ENCODE data around the gene MICAL3. TPM values are rescaled to one million over a fixed set of nuclear protein-coding genes. Genes with fewer than 3 reads are reported as not detected.

MICAL3 gene
- total and polyA plus RNA-seq, 9 of the 15 experiments (the other 6 are each of a cell fraction or from before 2014, with no cell fraction given): 0.53 to 32.1 (median 12.3) TPM

- TF ChIP-seq ZMIZ1 (IDR thresholded peaks at IDR 0.05; ENCODE audit: low read depth in 2 of 2, low read length in 2 of 2): no peak
- no peak for TF ChIP-seq DDX20 (tag; IDR thresholded peaks at IDR 0.05; ENCODE audit: low read depth)
- TF ChIP-seq CREM (IDR thresholded peaks at IDR 0.05; ENCODE audit: low read depth): no peak
- TF ChIP-seq FOXJ2 (tag; IDR thresholded peaks at IDR 0.05): no peak
Observed at GRCh38 chr22:17804331-17805080, 219.9 kb downstream of the MICAL3 start (continued).

DNA sequence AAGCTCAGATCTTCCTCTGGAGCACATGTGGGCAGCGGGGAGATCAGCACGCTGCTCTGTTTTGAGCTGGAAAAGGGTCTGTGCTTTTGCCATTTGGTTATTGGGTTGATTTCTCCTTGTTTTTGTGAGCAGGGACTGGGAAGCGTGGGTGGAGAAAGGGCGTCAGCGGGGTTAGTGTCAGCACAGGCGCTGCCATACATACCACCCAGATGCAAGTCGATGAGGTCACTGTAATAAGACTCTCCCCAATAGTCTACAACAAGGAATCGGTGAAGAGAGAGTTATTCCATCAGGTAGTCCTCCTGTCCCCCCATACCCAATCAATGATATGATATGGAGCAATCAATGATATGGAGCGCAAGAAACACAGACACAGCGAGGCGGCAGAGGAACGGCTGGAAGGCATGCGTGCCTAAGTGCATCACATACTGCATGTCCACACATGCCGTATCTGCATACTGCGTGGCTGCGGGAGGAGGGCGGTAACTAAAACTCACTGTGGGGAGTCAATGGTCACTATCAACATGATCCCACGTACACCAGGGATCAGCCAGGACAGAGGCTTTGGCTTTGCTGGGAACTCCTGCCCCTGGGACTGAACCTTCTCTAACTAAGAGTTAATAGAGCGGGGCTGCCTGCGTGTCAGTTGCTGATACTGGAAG is 220.6 kb downstream of the MICAL3 start:
- no peaks in the 10 kb centered on the region for H3K9me1 ChIP-seq (ENCODE audit: control insufficient read depth, insufficient read depth, low read length)
- no peaks in the 10 kb centered on the region for H3K9me3 ChIP-seq (replicated peaks; ENCODE audit: control insufficient read depth, insufficient read depth, low read depth, low read length)
- no TSS peak for BruUV-seq (replicated peaks)
- H3K4me3 ChIP-seq: no peak overlapping the region
- H3K4me1 ChIP-seq (replicated peaks in 1 of 2; ENCODE audit: control insufficient read depth in 2 of 2, insufficient read depth in 2 of 2, low read length in 2 of 2): peaks cover 0 to 3% of the 10 kb centered on the region in 2 experiments; a peak in 2 of 5 replicates
- 89% methylated on average over 20 of the region's 20 CpGs for WGBS (ENCODE audit: insufficient coverage, low coverage, missing lambda C conversion rate)
- H3K4me2 ChIP-seq (ENCODE audit: insufficient read depth, low read length): no peak overlapping the region
- intact Hi-C loops (cut with micrococcal nuclease): no loop called here
- CTCF ChIA-PET (ENCODE audit: low intra/inter-chr PET ratio): no interaction called here
- in situ Hi-C loops (cut with MboI): no loop called here
- no peaks in the 10 kb centered on the region for H3K79me2 ChIP-seq (ENCODE audit: control insufficient read depth, insufficient read depth, low read length)
- FAIRE-seq: no peak
- H3K27me3 ChIP-seq (ENCODE audit: control insufficient read depth in 2 of 2, insufficient read depth in 2 of 2, low read length in 2 of 2): no peaks in the 10 kb centered on the region
- POLR2A ChIA-PET: no interaction called here
- no peak overlapping the region for H2AFZ ChIP-seq (ENCODE audit: low read depth, low read length)
- DNase-seq (ENCODE audit: extremely low read depth in 1 of 4, low spot score in 3 of 4): no peak
- H4K20me1 ChIP-seq (replicated peaks; ENCODE audit: control insufficient read depth, insufficient read depth, low read length): no peaks in the 10 kb centered on the region
- no peak overlapping the region for H3K9ac ChIP-seq (ENCODE audit: insufficient read depth in 1 of 2, low read depth in 2 of 2, low read length in 2 of 2)
- peaks cover 22% of the 10 kb centered on the region; the same call in 2 of the 3 replicates for H3K36me3 ChIP-seq (ENCODE audit: control insufficient read depth, insufficient read depth, low read length)
- H3K27ac ChIP-seq (ENCODE audit: extremely low read depth, low read depth, low read length): no peak overlapping the region
- ATAC-seq: no peak
- TF ChIP-seq EGR1 (conservative IDR thresholded peaks at IDR 0.05) (no peak), HIVEP1 (CRISPR knock-in tag; IDR thresholded peaks at IDR 0.05) (no peak), MTA2 (IDR thresholded peaks at IDR 0.05; ENCODE audit: low read depth) (no peak), MEIS2 (IDR thresholded peaks at IDR 0.05; ENCODE audit: partially characterized antibody) (no peak), PRDM10 (IDR thresholded peaks at IDR 0.05; ENCODE audit: partially characterized antibody) (no peak), ARID1B (IDR thresholded peaks at IDR 0.05) (no peak), JUN (IDR thresholded peaks at IDR 0.05; ENCODE audit: borderline replicate concordance, low read depth, low read length) (no peak), JUN (CRISPR knock-in tag; IDR thresholded peaks at IDR 0.05; ENCODE audit: borderline replicate concordance) (no peak), RUNX1 (IDR thresholded peaks at IDR 0.05; ENCODE audit: low read depth) (no peak)

Data from K562 (cell line).